NB4 (cell line): ENCODE results near the gene SPEG.

Experiments
- MYC ChIP-seq: IDR thresholded peaks from 2 replicates; pipeline ENCODE4 v1.6.1; 2011; ENCODE audit warnings: low read depth, low read length
- POLR2A ChIP-seq: IDR thresholded peaks from 2 replicates; pipeline ENCODE4 v1.6.1; 2011; ENCODE audit warnings: mild to moderate bottlenecking; ENCODE audit not compliant: insufficient read length; ENCODE audit errors: extremely low read depth
- TF ChIP-seq, protein P1 (sequence below): IDR thresholded peaks from one replicate; pipeline ENCODE4 v1.5.1; 2012; ENCODE audit warnings: low read depth, low read length
- TF ChIP-seq, protein P2 (sequence below): IDR thresholded peaks from 2 replicates; pipeline ENCODE4 v1.6.1; 2011; ENCODE audit warnings: low read depth, low read length

DNA sequence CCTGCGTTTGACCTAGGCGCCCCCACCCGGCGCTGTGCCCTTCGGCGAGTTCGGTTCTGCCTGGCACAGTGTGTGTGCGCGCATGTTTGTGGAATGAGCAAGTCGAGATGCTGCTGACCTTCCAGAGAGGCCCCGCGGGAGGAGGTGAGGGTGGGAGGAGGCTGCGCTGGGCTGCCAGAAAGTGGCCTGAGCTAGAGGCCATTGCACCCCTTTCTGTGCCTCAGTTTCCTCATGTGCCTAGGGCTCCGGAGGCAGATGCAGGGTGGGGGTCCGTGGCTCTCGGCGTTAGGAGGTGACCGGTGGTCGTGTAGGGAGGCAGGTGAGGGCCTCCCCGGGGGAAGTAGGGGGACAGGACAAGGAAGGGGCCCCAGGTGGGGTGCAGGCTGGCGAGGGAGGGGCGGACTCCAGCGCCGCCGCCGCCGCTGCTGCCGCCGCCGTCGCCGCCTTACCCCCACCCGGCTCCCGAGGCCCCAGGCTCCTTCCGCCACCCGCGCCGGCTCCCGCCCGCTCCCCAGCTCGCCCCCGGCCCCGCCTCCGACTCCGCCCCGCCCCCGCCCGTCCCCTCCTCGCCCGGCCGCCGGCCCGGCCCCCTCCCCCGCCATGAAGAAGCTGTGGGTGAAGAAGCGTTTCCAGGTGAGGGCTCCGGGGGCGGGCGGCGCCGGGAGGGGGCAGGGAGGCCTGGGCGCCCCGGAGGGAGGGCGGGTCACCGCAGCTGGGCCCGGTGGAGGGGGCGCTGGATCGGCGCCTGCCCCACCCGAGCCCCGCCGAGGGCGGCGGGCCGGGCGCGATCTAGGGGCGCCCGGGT lies 7.0 kb downstream of the SPEG start:
- TF ChIP-seq MYC (no peak), POLR2A (peak; percentile 15)
- TF ChIP-seq, protein P1, sequence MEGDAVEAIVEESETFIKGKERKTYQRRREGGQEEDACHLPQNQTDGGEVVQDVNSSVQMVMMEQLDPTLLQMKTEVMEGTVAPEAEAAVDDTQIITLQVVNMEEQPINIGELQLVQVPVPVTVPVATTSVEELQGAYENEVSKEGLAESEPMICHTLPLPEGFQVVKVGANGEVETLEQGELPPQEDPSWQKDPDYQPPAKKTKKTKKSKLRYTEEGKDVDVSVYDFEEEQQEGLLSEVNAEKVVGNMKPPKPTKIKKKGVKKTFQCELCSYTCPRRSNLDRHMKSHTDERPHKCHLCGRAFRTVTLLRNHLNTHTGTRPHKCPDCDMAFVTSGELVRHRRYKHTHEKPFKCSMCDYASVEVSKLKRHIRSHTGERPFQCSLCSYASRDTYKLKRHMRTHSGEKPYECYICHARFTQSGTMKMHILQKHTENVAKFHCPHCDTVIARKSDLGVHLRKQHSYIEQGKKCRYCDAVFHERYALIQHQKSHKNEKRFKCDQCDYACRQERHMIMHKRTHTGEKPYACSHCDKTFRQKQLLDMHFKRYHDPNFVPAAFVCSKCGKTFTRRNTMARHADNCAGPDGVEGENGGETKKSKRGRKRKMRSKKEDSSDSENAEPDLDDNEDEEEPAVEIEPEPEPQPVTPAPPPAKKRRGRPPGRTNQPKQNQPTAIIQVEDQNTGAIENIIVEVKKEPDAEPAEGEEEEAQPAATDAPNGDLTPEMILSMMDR, result no peak
- TF ChIP-seq, protein P2, sequence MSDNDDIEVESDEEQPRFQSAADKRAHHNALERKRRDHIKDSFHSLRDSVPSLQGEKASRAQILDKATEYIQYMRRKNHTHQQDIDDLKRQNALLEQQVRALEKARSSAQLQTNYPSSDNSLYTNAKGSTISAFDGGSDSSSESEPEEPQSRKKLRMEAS, result no peak
